Mucosa of stomach (tissue), 1 donor: ENCODE data around the gene ADORA2B.

Source experiments
- H3K27me3 ChIP-seq: one replicate; pipeline ENCODE4 v1.7.0; 2013; ENCODE audit warnings: mild to moderate bottlenecking, low read length; ENCODE audit not compliant: control insufficient read depth, insufficient read depth
- H3K36me3 ChIP-seq: one replicate; pipeline ENCODE4 v1.7.0; 2013; ENCODE audit warnings: low read length; ENCODE audit not compliant: control insufficient read depth, insufficient read depth
- H3K4me1 ChIP-seq: one replicate; pipeline ENCODE4 v1.7.0; 2013; ENCODE audit warnings: mild to moderate bottlenecking, low read length; ENCODE audit not compliant: control insufficient read depth, insufficient read depth
- H3K4me3 ChIP-seq: one replicate; pipeline ENCODE4 v1.7.0; 2013; ENCODE audit warnings: low read length
- H3K9ac ChIP-seq: one replicate; pipeline ENCODE4 v1.7.0; 2013; ENCODE audit warnings: mild to moderate bottlenecking, low read length, moderate library complexity
- H3K9me3 ChIP-seq: one replicate; pipeline ENCODE4 v1.7.0; 2013; ENCODE audit warnings: mild to moderate bottlenecking, low read length, moderate library complexity; ENCODE audit not compliant: control insufficient read depth
- donor health status: Pancreatic carcinoma.

ADORA2B gene

GRCh38 chr17:15965528-15965927 is 20.6 kb downstream of the ADORA2B start:
- H3K4me1 ChIP-seq: peaks cover 21% of the 10 kb centered on the region
- H3K9me3 ChIP-seq: no peaks in the 10 kb centered on the region
- no peaks in the 10 kb centered on the region for H3K36me3 ChIP-seq
- no peaks in the 10 kb centered on the region for H3K27me3 ChIP-seq
- H3K4me3 ChIP-seq: no peak overlapping the region
- H3K9ac ChIP-seq: no peak overlapping the region

GRCh38 chr17:15966183-15966878 is 21.4 kb downstream of the ADORA2B start:
- Histone ChIP-seq H3K9me3 (no peaks in the 10 kb centered on the region), H3K4me3 (no peak overlapping the region), H3K9ac (peak overlapping the region; percentile 12), H3K36me3 (no peaks in the 10 kb centered on the region), H3K4me1 (peaks cover 21% of the 10 kb centered on the region), H3K27me3 (no peaks in the 10 kb centered on the region)

- H3K9ac ChIP-seq: peak overlapping the region; percentile 12
- H3K4me3 ChIP-seq: no peak overlapping the region
- peaks cover 21% of the 10 kb centered on the region for H3K4me1 ChIP-seq
- H3K27me3 ChIP-seq: no peaks in the 10 kb centered on the region
- H3K36me3 ChIP-seq: no peaks in the 10 kb centered on the region
- H3K9me3 ChIP-seq: no peaks in the 10 kb centered on the region
These were observed 21.9 kb downstream of the ADORA2B start for GRCh38 chr17:15966879-15967248.

- Histone ChIP-seq H3K4me3 (no peak overlapping the region), H3K9ac (no peak overlapping the region), H3K27me3 (no peaks in the 10 kb centered on the region), H3K36me3 (no peaks in the 10 kb centered on the region), H3K4me1 (peaks cover 21% of the 10 kb centered on the region), H3K9me3 (no peaks in the 10 kb centered on the region)
These were observed 22.9 kb downstream of the ADORA2B start for GRCh38 chr17:15967706-15968399.

GRCh38 chr17:15969463-15969862 is 24.5 kb downstream of the ADORA2B start:
- Histone ChIP-seq H3K9me3 (no peaks in the 10 kb centered on the region), H3K9ac (no peak overlapping the region), H3K4me3 (no peak overlapping the region), H3K4me1 (peaks cover 21% of the 10 kb centered on the region), H3K36me3 (no peaks in the 10 kb centered on the region), H3K27me3 (no peaks in the 10 kb centered on the region)

- Histone ChIP-seq H3K9ac (no peak overlapping the region), H3K36me3 (no peaks in the 10 kb centered on the region), H3K4me1 (peaks cover 21% of the 10 kb centered on the region), H3K27me3 (no peaks in the 10 kb centered on the region), H3K9me3 (no peaks in the 10 kb centered on the region), H3K4me3 (no peak overlapping the region)
These were observed 25.6 kb downstream of the ADORA2B start for GRCh38 chr17:15970500-15970899.

GRCh38 chr17:15971098-15971678 is 26.3 kb downstream of the ADORA2B start:
- Histone ChIP-seq H3K9ac (no peak overlapping the region), H3K36me3 (no peaks in the 10 kb centered on the region), H3K27me3 (no peaks in the 10 kb centered on the region), H3K9me3 (no peaks in the 10 kb centered on the region), H3K4me1 (peaks cover 14% of the 10 kb centered on the region), H3K4me3 (no peak overlapping the region)

GRCh38 chr17:15971882-15972281 is 27.0 kb downstream of the ADORA2B start:
- H3K4me1 ChIP-seq: peaks cover 7% of the 10 kb centered on the region
- H3K9ac ChIP-seq: no peak overlapping the region
- no peak overlapping the region for H3K4me3 ChIP-seq
- H3K27me3 ChIP-seq: no peaks in the 10 kb centered on the region
- no peaks in the 10 kb centered on the region for H3K9me3 ChIP-seq
- H3K36me3 ChIP-seq: no peaks in the 10 kb centered on the region

GRCh38 chr17:15972497-15972951 is 27.6 kb downstream of the ADORA2B start:
- Histone ChIP-seq H3K4me1 (peaks cover under 1% of the 10 kb centered on the region), H3K4me3 (no peak overlapping the region), H3K9ac (no peak overlapping the region), H3K27me3 (no peaks in the 10 kb centered on the region), H3K36me3 (no peaks in the 10 kb centered on the region), H3K9me3 (no peaks in the 10 kb centered on the region)

GRCh38 chr17:15973016-15973415 is 28.1 kb downstream of the ADORA2B start:
- Histone ChIP-seq H3K4me1 (no peaks in the 10 kb centered on the region), H3K4me3 (no peak overlapping the region), H3K9me3 (no peaks in the 10 kb centered on the region), H3K36me3 (no peaks in the 10 kb centered on the region), H3K9ac (no peak overlapping the region), H3K27me3 (no peaks in the 10 kb centered on the region)

- H3K9me3 ChIP-seq: no peaks in the 10 kb centered on the region
- H3K36me3 ChIP-seq: no peaks in the 10 kb centered on the region
- H3K4me1 ChIP-seq: no peaks in the 10 kb centered on the region
- no peak overlapping the region for H3K4me3 ChIP-seq
- H3K27me3 ChIP-seq: no peaks in the 10 kb centered on the region
- no peak overlapping the region for H3K9ac ChIP-seq
These were observed 28.9 kb downstream of the ADORA2B start for GRCh38 chr17:15973834-15974233.

- H3K4me3 ChIP-seq: no peak overlapping the region
- H3K9ac ChIP-seq: no peak overlapping the region
- H3K27me3 ChIP-seq: no peaks in the 10 kb centered on the region
- no peaks in the 10 kb centered on the region for H3K36me3 ChIP-seq
- H3K9me3 ChIP-seq: no peaks in the 10 kb centered on the region
- no peaks in the 10 kb centered on the region for H3K4me1 ChIP-seq
These were observed 33.0 kb downstream of the ADORA2B start for GRCh38 chr17:15977894-15978293.
